H9 (cell line): Measurements from ENCODE around the gene ARHGAP22. TPM values are rescaled to one million over a fixed set of nuclear protein-coding genes. Genes with fewer than 3 reads are reported as not detected.

Experiments used
- DNase-seq: peaks from one replicate; pipeline ENCODE4 v3.0.0-alpha.2; 2017
- H2AFZ ChIP-seq: one replicate; pipeline ENCODE4 v1.6.1; 2013; ENCODE audit warnings: mild to moderate bottlenecking, low read length, control low read depth, moderate library complexity
- H2AK5ac ChIP-seq: 2 replicates; pipeline ENCODE4 v1.6.1; 2013; ENCODE audit warnings: low read length, control low read depth, mixed read lengths; ENCODE audit not compliant: insufficient read length
- H2BK120ac ChIP-seq: one replicate; pipeline ENCODE4 v1.6.1; 2013; ENCODE audit warnings: low read depth, mild to moderate bottlenecking, low read length, control low read depth, inconsistent platforms; ENCODE audit not compliant: poor library complexity, severe bottlenecking
- H2BK12ac ChIP-seq: 2 replicates; pipeline ENCODE4 v1.6.1; 2013; ENCODE audit warnings: low read length, control low read depth, mixed read lengths, low read depth; ENCODE audit not compliant: insufficient read length
- H2BK15ac ChIP-seq: 2 replicates; pipeline ENCODE4 v1.6.1; 2013; ENCODE audit warnings: low read depth, low read length, control low read depth
- H2BK20ac ChIP-seq: one replicate; pipeline ENCODE4 v1.6.1; 2013; ENCODE audit warnings: low read depth, mild to moderate bottlenecking, low read length, control low read depth, inconsistent platforms; ENCODE audit not compliant: poor library complexity, severe bottlenecking
- H2BK5ac ChIP-seq: 2 replicates; pipeline ENCODE4 v1.6.1; 2013; ENCODE audit warnings: low read length, control low read depth, mixed read lengths; ENCODE audit not compliant: insufficient read length
- H3K14ac ChIP-seq: 2 replicates; pipeline ENCODE4 v1.6.1; 2013; ENCODE audit warnings: low read length, control low read depth; ENCODE audit not compliant: insufficient read depth
- H3K18ac ChIP-seq: 2 replicates; pipeline ENCODE4 v1.6.1; 2013; ENCODE audit warnings: low read depth, mild to moderate bottlenecking, mixed read lengths, low read length, control low read depth; ENCODE audit not compliant: insufficient read length
- H3K23ac ChIP-seq: 2 replicates; pipeline ENCODE4 v1.6.1; 2013; ENCODE audit warnings: low read length, control low read depth, mixed read lengths, low read depth; ENCODE audit not compliant: insufficient read length
- H3K23me2 ChIP-seq: 2 replicates; pipeline ENCODE4 v1.6.1; 2013; ENCODE audit warnings: low read depth, mild to moderate bottlenecking, mixed read lengths, low read length, control low read depth; ENCODE audit not compliant: insufficient read length, poor library complexity, severe bottlenecking
- H3K27ac ChIP-seq: 2 replicates; pipeline ENCODE4 v1.5.1; 2013; ENCODE audit warnings: low read length, control low read depth, mixed read lengths, low read depth; ENCODE audit not compliant: insufficient read length
- H3K27me3 ChIP-seq: 2 replicates; pipeline ENCODE4 v1.6.1; 2013; ENCODE audit warnings: low read length, control low read depth, inconsistent platforms; ENCODE audit not compliant: insufficient read depth
- H3K4ac ChIP-seq: 2 replicates; pipeline ENCODE4 v1.6.1; 2013; ENCODE audit warnings: low read depth, mild to moderate bottlenecking, control low read depth, inconsistent platforms, low read length, moderate library complexity
- H3K4me1 ChIP-seq: 2 replicates; pipeline ENCODE4 v1.6.1; 2013; ENCODE audit warnings: low read length, control low read depth, inconsistent platforms; ENCODE audit not compliant: insufficient read depth
- H3K4me2 ChIP-seq: 2 replicates; pipeline ENCODE4 v1.6.1; 2013; ENCODE audit warnings: low read length, control low read depth, mixed read lengths; ENCODE audit not compliant: insufficient read length, insufficient read depth
- H3K56ac ChIP-seq: 2 replicates; pipeline ENCODE4 v1.6.1; 2013; ENCODE audit warnings: low read depth, mild to moderate bottlenecking, mixed read lengths, low read length, control low read depth; ENCODE audit not compliant: insufficient read length
- H3K79me1 ChIP-seq: 2 replicates; pipeline ENCODE4 v1.6.1; 2013; ENCODE audit warnings: low read depth, mild to moderate bottlenecking, moderate library complexity, low read length, control low read depth, inconsistent platforms; ENCODE audit not compliant: insufficient read depth, poor library complexity, severe bottlenecking
- H3K79me2 ChIP-seq: 2 replicates; pipeline ENCODE4 v1.6.1; 2013; ENCODE audit warnings: low read length, control low read depth, inconsistent platforms; ENCODE audit not compliant: insufficient read depth
- H3K9ac ChIP-seq: 2 replicates; pipeline ENCODE4 v1.6.1; 2013; ENCODE audit warnings: low read length, control low read depth, mixed read lengths; ENCODE audit not compliant: insufficient read length; ENCODE audit errors: extremely low read depth
- H3K9me3 ChIP-seq: one replicate; pipeline ENCODE4 v1.6.1; 2013; ENCODE audit warnings: low read depth, low read length, inconsistent platforms; ENCODE audit not compliant: control insufficient read depth
- H3T11ph ChIP-seq: one replicate; pipeline ENCODE4 v1.6.1; 2013; ENCODE audit warnings: mild to moderate bottlenecking, low read length, control low read depth, inconsistent platforms
- H4K20me1 ChIP-seq: one replicate; pipeline ENCODE4 v1.6.1; 2013; ENCODE audit not compliant: control insufficient read depth, insufficient read length, insufficient read depth
- H4K5ac ChIP-seq: 2 replicates; pipeline ENCODE4 v1.6.1; 2013; ENCODE audit warnings: low read depth, mild to moderate bottlenecking, mixed read lengths, low read length, control low read depth; ENCODE audit not compliant: insufficient read length
- H4K8ac ChIP-seq: replicated peaks from 2 replicates; pipeline ENCODE4 v1.6.1; 2013; ENCODE audit warnings: low read length, control low read depth, mixed read lengths, low read depth; ENCODE audit not compliant: insufficient read length
- H4K91ac ChIP-seq: 2 replicates; pipeline ENCODE4 v1.6.1; 2013; ENCODE audit warnings: low read depth, mild to moderate bottlenecking, moderate library complexity, mixed read lengths, low read length, control low read depth; ENCODE audit not compliant: insufficient read length
- H3K27ac Mint-ChIP-seq, 3 experiments: 2 replicates in 2 of 3; 3 replicates in 1 of 3; pipeline ENCODE4 v1.8.0; 2020 to 2021; ENCODE audit warnings: mixed read lengths in 3 of 3, mild to moderate bottlenecking in 1 of 3, moderate library complexity in 1 of 3
- H3K27me3 Mint-ChIP-seq: 2 replicates; pipeline ENCODE4 v1.8.0; 2021; ENCODE audit warnings: low read depth, mild to moderate bottlenecking, moderate library complexity, mixed read lengths
- H3K36me3 Mint-ChIP-seq, 3 experiments: 2 replicates in 2 of 3; 3 replicates in 1 of 3; pipeline ENCODE4 v1.8.0; 2020 to 2021; ENCODE audit warnings: low read depth in 3 of 3, mixed read lengths in 3 of 3; ENCODE audit not compliant: insufficient read depth in 1 of 3
- H3K4me1 Mint-ChIP-seq, 2 experiments: 2 replicates each; pipeline ENCODE4 v1.8.0; 2020; ENCODE audit warnings: mixed read lengths in 2 of 2
- H3K4me3 Mint-ChIP-seq, 2 experiments: 2 replicates in 1 of 2; 3 replicates in 1 of 2; pipeline ENCODE4 v1.8.0; 2020 to 2021; ENCODE audit warnings: mild to moderate bottlenecking in 2 of 2, mixed read lengths in 2 of 2, moderate library complexity in 1 of 2
- H3K9me3 Mint-ChIP-seq, 2 experiments: 2 replicates in 1 of 2; 3 replicates in 1 of 2; pipeline ENCODE4 v1.8.0; 2020; ENCODE audit warnings: mild to moderate bottlenecking in 2 of 2, mixed read lengths in 2 of 2, moderate library complexity in 1 of 2
- CTCF ChIP-seq: fragments of 200-600 bp; sonication (generic); conservative IDR thresholded peaks from 3 replicates; pipeline ENCODE4 v1.8.0; 2021; ENCODE audit warnings: antibody characterized with exemption, mild to moderate bottlenecking
- WGBS: extraction: QIAGEN DNeasy Blood & Tissue Kit; methylation state at CpG from one replicate; pipeline ENCODE4 v1.1.7; 2013; ENCODE audit warnings: missing lambda C conversion rate, low lambda C conversion rate, mixed read lengths; ENCODE audit not compliant: insufficient read length; ENCODE audit errors: extremely low coverage; 5-methylcytosine and 5-hydroxymethylcytosine counted together
- total RNA-seq: library from RNA; stranded (reverse); gene quantifications from 2 replicates; pipeline ENCODE4 v1.2.1, GENCODE V29; 2021

The ARHGAP22 gene
- total RNA-seq, 1 experiment from 2014 or later, result 7.4 TPM

GRCh38 chr10:48468130-48468790 lies 136.6 kb downstream of the ARHGAP22 start:
- H3K4me1 ChIP-seq, result peaks cover 11% of the 10 kb centered on the region
- no peak overlapping the region for H2BK120ac ChIP-seq
- H3K27ac ChIP-seq, result no peak overlapping the region
- no peak overlapping the region for H3K9ac ChIP-seq
- H2BK5ac ChIP-seq, result no peak overlapping the region
- no peak overlapping the region for H2AK5ac ChIP-seq
- H2BK15ac ChIP-seq, result no peak overlapping the region
- no peak overlapping the region for H3K56ac ChIP-seq
- H3K4ac ChIP-seq, result no peak overlapping the region
- no peak overlapping the region for H4K8ac ChIP-seq
- TF ChIP-seq CTCF, result no peak
- H3K18ac ChIP-seq, result no peak overlapping the region
- no peaks in the 10 kb centered on the region for H3K9me3 ChIP-seq
- H2BK12ac ChIP-seq, result no peak overlapping the region
- H3K27me3 ChIP-seq, result no peaks in the 10 kb centered on the region; the same call in 1 of the 2 replicates
- Mint-ChIP-seq H3K4me1 (peaks cover 28 to 33% of the 10 kb centered on the region in 2 experiments), H3K27ac (peak overlapping the region in 2 of 3 experiments; percentile 46 to 86; a peak in 2 of 7 replicates), H3K36me3 (peaks cover 7 to 12% (median 8%) of the 10 kb centered on the region in 3 experiments; a peak in 5 of 7 replicates), H3K27me3 (no peaks in the 10 kb centered on the region), H3K9me3 (peaks cover 0 to 4% of the 10 kb centered on the region in 2 experiments; a peak in 2 of 5 replicates), H3K4me3 (no peak overlapping the region)
- no peak overlapping the region for H2AFZ ChIP-seq
- no peaks in the 10 kb centered on the region for H4K20me1 ChIP-seq
- no peaks in the 10 kb centered on the region for H3K79me1 ChIP-seq
- no peak overlapping the region for H3K23ac ChIP-seq
- no peak for DNase-seq
- H2BK20ac ChIP-seq, result no peak overlapping the region
- H4K91ac ChIP-seq, result no peak overlapping the region
- no peaks in the 10 kb centered on the region for H3K79me2 ChIP-seq
- no peak overlapping the region for H3K14ac ChIP-seq
- no peak overlapping the region for H4K5ac ChIP-seq
- no peak overlapping the region for H3T11ph ChIP-seq
- no peak overlapping the region for H3K4me2 ChIP-seq
- WGBS, result no CpG with 5 or more reads among the region's 3 CpGs
- H3K23me2 ChIP-seq, result no peaks in the 10 kb centered on the region
